Measurements from ENCODE around the gene PITPNC1.
"Not testable (repeated sequence)": the region's sequence is repeated elsewhere in the genome, so short reads cannot be mapped to it uniquely, and the experiment has no call there.

PITPNC1 gene

GRCh38 chr17:67401598-67402504 lies 24.8 kb downstream of the PITPNC1 start:
- no peak for DNase-seq

GRCh38 chr17:67403065-67403464 lies 26.0 kb downstream of the PITPNC1 start:
- DNase-seq: no peak

DNA sequence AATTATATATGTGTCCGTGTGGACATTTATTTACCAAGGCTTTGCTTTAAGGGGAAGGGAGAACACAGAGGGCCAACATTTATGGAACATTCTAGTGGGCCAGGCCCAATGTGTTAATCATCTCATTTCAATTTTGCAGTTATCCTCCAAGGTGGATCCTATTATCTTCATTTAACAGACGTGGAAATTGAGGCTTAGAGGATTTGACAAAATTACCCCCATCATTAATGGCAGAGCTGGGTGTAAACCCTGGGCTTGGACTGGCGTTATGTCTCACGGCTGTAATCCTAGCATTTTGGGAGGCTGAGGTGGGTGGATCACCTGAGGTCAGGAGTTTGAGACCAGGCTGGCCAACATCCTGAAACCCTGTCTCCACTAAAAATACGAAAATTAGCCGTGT lies 26.4 kb downstream of the PITPNC1 start:
- no peak for DNase-seq

GRCh38 chr17:67408455-67408830 lies 31.4 kb downstream of the PITPNC1 start:
- DNase-seq: not testable (repeated sequence)

DNA sequence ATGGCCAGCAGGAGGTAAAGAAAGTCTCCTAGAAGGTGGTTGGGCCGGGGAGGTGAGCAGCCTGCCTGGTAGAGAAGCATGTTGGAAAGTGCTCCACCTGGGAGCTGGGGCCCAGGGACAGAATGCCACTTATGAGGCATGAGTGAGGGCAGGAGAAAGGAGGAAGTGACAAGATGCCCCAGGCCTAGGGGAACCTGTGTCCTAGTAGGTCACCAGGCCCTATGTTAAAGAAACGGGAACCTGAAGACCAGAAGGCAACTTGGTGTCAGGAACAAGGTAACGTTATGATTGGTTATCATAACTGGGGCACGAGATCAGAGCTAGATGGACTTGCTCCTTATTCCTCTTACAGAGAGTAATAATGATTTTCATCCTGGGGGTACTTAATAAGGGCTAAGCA lies 34.3 kb downstream of the PITPNC1 start:
- DNase-seq: no peak

GRCh38 chr17:67412032-67412431 lies 35.0 kb downstream of the PITPNC1 start:
- no peak for DNase-seq

GRCh38 chr17:67412941-67413340 lies 35.9 kb downstream of the PITPNC1 start:
- DNase-seq: no peak

- no peak for DNase-seq
Observed at GRCh38 chr17:67413388-67413787, 36.3 kb downstream of the PITPNC1 start.

DNA sequence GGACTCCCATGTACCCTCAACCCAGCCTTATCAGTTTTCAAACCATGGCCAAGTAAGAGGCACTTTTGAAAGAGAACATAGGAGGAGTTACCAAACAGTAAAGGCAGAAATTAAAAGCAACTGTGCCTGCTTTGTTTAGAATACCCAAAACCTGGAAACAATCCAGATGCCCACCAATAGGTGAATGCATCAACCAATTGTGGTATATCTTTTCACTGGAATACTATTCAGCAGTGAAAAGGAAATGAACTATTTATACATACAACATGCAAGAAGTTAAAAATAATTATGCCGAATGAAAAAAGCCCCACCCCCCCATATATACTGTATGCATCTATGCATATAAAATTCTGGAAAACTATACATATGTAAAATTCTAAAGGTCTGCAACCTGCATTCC lies 37.0 kb downstream of the PITPNC1 start:
- DNase-seq: no peak

DNA sequence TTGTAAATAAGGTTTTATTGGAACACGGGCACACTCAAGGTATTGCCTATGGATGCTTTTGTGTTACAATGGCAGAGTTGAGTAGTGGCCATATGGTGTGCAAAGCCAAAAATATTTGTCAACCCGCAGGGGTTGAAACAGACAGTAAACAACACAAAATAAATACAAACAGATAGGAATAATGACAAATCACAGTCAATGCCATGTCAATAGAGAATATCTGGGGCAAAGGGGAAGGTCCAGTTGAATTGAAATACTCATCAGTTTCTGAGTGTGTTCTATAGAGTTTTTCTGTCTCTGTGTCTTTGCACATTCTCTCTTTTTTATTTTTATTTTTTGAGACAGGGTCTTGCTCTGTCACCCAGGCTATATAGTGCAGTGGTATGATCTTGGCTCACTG lies 37.5 kb downstream of the PITPNC1 start:
- DNase-seq: no peak

DNA sequence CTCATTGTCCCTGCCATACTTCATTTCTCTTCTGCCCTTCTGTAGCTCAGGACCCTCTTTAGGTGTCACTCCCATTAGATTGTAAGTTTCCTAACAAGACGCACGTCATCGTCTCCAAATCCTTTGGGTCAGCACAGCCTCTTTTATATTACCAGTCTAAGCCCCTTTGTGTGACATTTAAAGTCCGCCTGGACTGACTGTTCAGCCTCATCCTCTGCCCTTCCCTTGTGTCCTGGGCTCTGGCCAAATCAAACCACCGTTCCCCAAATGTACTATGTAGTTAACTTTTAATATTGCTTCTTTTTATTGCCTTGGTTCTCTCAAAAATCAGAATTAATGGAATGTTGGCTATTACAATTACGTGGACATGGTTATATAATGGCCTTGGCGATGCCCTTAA lies 38.2 kb downstream of the PITPNC1 start:
- DNase-seq: no peak

DNA sequence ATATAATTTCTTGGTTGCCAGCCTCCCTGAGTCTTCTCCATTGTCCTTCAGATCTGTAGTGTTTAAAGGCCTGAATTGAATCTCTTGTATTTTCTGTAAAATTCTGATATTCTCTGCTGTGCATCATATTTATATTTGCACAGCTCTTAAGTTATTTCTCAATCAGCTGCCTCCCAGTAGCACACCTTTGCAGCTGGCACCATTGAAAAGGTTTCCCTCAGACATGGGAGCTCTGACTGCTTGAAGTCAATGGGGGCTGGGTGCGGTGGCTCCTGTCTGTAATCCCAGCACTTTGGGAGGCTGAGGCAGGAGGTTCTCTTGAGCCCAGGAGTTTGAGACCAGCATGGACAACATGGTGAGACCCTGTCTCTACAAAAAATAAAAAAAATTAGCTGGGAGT lies 40.4 kb downstream of the PITPNC1 start:
- DNase-seq: no peak

DNA sequence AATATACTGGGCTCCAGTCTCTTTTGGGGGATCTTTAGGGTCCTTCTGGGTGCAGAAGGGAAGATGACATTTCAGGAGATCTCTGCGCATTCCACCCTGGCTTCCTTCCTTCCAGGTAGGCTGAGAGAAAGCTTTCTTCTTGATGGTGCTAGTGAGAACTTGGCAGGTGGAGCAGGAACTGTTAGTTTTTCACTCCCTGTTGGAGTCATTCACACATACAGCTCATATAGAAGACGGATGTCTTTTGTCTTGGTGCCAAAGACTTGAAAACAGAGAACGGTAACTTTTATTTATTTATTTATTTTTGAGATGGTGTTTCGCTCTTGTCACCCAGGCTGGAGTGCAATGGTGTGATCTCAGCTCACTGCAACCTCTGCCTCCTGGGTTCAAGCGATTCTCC lies 43.9 kb downstream of the PITPNC1 start:
- DNase-seq: no peak

- no peak for DNase-seq
Observed at GRCh38 chr17:67421869-67422273, 44.8 kb downstream of the PITPNC1 start.

DNA sequence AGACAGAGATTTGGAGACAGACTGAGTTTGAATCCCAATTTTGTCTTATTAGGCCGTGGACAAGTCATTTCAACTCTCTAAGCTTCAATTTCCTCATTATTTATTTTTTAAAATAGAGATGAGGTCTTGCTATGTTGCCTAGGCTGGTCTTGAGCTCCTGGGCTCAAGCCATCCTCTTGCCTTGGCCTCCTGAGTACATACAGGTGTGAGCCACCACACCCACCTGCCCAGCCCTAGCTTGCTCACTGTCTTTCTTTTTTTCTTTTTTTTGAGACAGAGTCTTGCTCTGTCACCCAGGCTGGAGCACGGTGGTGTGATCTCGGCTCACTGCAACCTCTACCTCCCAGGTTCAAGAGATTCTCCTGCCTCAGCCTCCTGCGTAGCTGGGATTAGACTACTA lies 45.2 kb downstream of the PITPNC1 start:
- not testable (repeated sequence) for DNase-seq

DNA sequence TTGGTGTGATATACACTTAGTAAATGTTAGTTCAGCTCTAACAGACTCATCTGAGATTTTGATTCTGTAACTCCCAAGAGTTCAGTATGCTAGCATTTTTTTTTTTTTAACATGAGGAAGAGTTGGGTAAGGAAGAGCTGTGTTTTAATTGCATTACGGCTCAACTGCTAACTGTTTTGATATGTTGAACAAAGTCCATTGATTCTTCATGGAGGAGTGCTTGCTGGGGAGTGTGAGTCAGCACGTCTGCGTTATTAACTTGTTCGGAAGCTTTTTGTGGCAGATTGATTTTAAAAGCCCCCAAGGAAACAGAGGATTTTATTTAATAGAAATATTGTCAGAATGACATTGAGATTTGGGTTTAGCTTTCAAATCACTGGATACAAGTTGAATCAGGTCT lies 45.8 kb downstream of the PITPNC1 start:
- no peak for DNase-seq

DNA sequence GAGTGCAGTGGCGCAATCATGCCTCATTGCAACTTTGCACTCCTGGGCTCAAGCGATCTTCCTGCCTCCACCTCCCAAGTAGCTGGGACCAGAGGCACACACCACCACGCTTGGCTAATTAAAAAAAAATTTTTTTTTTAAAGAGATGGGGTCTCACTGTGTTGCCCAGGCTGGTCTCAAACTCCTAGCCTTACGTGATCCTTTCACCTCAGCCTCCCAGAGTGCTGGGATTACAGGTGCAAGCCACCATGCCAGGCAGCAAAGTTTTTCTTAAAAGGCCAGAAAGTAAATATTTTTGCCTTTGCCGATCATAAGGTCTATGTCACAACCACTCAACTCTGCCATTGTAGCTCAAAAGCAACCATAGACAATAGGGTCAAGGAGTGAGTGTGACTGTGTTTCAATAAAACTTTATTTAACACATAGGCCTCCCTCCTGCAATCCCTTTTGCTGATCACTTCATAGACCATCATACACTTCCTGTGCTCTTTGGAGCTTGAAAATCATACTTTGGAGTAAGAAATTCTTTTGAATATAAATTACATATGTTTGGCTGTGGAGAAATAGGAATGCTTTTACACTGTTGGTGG lies 48.6 kb downstream of the PITPNC1 start:
- DNase-seq: no peak

GRCh38 chr17:67427424-67427823 lies 50.3 kb downstream of the PITPNC1 start:
- no peak for DNase-seq

DNA sequence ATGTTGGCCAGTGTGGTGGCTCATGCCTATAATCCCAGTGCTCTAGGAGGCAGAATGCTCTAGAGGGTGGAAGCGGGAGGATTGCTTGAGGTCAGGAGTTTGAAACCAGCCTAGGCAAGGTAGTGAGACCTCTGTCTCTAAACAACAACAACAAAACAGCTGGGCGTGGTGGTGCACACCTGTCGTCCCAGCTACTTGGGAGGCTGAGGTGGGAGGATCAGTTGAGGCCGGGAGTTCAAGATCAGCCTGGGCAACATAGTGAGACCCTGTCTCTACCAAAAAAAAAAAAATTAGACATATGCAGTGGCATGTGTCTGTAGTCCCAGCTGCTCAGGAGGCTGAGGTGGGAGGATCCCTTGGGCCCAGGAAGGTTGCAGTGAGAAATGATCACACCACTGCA lies 53.4 kb downstream of the PITPNC1 start:
- DNase-seq: not testable (repeated sequence)

DNA sequence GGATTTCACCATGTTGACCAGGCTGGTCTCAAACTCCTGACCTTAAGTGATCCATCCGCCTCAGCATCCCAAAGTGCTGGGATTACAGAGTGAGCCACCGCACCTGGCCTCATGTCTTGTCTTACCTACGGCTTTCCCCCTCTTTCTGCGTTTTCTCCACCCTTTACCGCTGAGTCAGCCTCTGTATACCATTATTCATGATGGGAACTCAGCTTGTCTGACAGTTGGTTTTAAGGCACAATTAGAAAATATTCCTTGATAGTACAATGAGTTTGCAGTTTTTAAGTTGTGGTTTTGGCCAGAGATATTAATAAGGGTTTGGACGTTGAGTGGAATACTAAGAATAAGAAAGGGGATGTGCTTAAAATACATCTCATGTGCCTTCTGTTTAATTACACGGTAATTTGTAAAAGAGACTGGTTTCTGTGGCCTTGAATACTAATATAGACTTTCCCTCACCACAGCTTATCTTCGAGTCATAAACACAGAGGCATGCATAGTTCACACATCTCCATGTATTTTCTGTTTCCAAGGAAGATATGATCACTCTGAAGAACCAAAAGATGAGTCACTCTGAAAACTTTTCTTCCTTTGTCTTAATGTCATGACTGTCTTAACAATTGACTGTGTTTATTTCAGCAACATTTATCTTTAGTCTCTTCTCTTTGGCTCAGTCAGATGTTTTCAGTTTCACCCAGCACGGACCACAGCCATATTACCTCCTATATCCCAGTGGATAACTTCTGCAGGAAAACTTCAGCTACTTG lies 54.4 kb downstream of the PITPNC1 start:
- no peak for DNase-seq

GRCh38 chr17:67433248-67433924 lies 56.3 kb downstream of the PITPNC1 start:
- no peak for DNase-seq

- no peak for DNase-seq
Observed at GRCh38 chr17:67434061-67434525, 57.0 kb downstream of the PITPNC1 start.

GRCh38 chr17:67435122-67435521 lies 58.0 kb downstream of the PITPNC1 start:
- DNase-seq: no peak
